HEK293T (cell line): ENCODE results near the gene NSUN5.

ENCODE experiments used
- ARNT ChIP-seq: fragments of 450-650 bp; IDR thresholded peaks from 2 replicates; pipeline ENCODE4 v1.6.1; 2017; ENCODE audit warnings: mild to moderate bottlenecking
- BHLHE40 ChIP-seq: fragments of 450-650 bp; IDR thresholded peaks from 2 replicates; pipeline ENCODE4 v1.6.1; 2016; ENCODE audit warnings: mild to moderate bottlenecking, moderate library complexity, borderline replicate concordance
- ELF4 ChIP-seq: fragments of 450-650 bp; IDR thresholded peaks from 2 replicates; pipeline ENCODE4 v1.6.1; 2017; ENCODE audit warnings: antibody characterized with exemption
- FOXA1 ChIP-seq: fragments of 450-650 bp; IDR thresholded peaks from 2 replicates; pipeline ENCODE4 v1.6.1; 2016; ENCODE audit warnings: mild to moderate bottlenecking
- FOXK2 ChIP-seq: fragments of 450-650 bp; IDR thresholded peaks from 2 replicates; pipeline ENCODE4 v1.6.1; 2016; ENCODE audit warnings: mild to moderate bottlenecking
- FOXM1 ChIP-seq: fragments of 450-650 bp; IDR thresholded peaks from 2 replicates; pipeline ENCODE4 v1.6.1; 2017; ENCODE audit warnings: mild to moderate bottlenecking, borderline replicate concordance
- HDGF ChIP-seq: fragments of 450-650 bp; IDR thresholded peaks from 2 replicates; pipeline ENCODE4 v1.6.1; 2017; ENCODE audit warnings: antibody characterized with exemption, borderline replicate concordance
- LEF1 ChIP-seq: fragments of 450-650 bp; IDR thresholded peaks from 2 replicates; pipeline ENCODE4 v1.6.1; 2017; ENCODE audit warnings: mild to moderate bottlenecking, borderline replicate concordance
- NFRKB ChIP-seq: fragments of 450-650 bp; IDR thresholded peaks from 2 replicates; pipeline ENCODE4 v1.6.1; 2016; ENCODE audit warnings: mild to moderate bottlenecking, moderate library complexity
- SUZ12 ChIP-seq: fragments of 450-650 bp; IDR thresholded peaks from 2 replicates; pipeline ENCODE4 v1.6.1; 2016; ENCODE audit warnings: mild to moderate bottlenecking
- TARDBP ChIP-seq: fragments of 450-650 bp; IDR thresholded peaks from 2 replicates; pipeline ENCODE4 v1.6.1; 2016

GRCh38 chr7:73314271-73314670, 5.6 kb upstream of the NSUN5 start:
- TF ChIP-seq BHLHE40 (no peak), ELF4 (no peak), NFRKB (no peak), TARDBP (no peak), FOXM1 (no peak), FOXA1 (no peak), FOXK2 (no peak), SUZ12 (no peak), HDGF (no peak), ARNT (no peak), LEF1 (no peak)
